ENCODE measurements around the gene LYRM9.
"Not testable (repeated sequence)": the region's sequence is repeated elsewhere in the genome, so short reads cannot be mapped to it uniquely, and the experiment has no call there.

LYRM9 gene

DNA sequence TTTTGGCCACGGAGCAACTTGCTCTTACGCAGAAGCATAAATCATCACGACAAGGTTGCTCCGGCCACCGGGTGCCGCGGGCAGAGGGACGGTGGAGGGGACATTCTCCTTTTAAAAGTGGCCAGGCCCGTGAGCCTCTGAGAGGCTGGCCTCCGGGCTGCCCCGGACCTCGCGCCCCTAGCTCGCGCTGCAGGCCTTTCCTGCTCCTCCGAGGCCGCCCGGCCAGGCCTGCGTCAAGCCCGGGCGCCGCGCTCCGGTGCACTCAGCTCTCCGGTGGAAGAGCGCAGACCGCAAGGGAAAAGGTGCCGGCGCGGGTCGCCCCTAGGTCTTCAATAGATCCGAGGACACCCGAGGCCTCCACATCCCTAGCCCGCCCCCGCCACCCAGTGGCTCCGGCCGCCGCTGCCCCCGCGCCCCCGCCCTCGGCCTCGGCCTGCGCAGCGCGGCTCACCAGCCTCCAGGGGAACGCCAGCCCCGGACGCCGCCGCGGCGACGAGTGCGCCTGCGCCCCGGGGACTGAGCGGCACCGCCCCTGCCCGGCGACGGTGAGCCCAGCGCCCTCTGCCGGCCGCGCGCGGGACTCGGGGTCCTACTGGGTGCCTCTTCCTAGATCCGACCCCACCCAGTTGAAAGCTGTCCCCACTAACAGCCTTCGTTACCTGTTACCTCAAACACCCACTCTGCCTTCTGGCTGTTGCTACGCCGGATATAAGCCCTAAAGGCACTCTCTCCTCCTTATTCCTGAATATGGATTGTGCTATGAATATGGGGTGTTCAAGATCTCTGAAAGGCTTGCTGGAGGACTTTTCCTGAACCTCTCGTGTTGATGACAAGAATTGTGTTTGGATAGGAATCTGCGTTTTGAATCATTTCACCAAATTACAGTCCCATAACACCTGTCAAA, at the start of gene LYRM9:
TSS of gene LYRM9 (minus strand) at position 500 of the 904 bp plus-strand sequence. CDS start 10,671 bp downstream, outside the sequence.
- peak; percentile 99 for DNase-seq (ENCODE audit: low spot score)

DNA sequence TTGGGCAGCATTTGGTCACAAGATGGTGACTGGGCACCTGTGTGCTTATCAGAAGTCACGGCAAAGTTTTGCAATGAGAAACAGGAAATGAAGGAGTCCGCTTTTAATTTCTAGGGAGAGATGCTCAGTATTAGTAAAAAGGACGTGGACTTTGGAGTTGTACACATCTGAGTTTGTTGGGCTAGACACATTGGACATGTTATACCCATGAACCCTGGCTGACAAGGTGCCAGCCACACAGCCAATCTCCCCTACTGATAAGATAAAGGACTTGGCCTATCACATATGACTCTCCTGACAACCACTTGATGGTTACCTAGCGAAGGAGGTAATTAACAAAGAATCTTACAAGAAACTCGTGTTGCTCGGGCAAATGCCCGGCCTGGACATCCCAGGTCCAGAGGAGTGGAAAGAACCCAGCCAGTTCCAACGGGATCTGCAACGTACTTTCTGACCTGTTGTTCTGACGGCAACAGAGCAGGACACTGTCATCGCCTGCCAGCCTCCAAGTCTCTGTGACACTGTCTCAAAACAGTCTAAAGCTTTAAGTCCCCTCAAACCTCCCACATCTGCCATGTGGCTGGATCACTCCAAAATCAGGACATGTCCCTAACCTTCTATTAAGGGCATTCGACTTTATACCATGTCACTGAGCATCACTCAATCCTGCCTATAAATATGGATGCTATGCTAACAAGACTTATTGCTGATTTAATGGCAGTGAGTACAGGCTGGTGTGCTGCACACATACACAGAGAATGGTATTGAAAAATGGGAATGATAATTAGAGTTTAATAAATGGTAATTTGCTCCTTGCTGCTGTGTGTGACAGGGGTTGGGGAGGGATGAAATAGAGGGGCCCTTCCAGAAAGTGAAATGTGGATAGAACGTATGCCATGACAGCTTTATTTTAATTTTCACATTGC, 47.6 kb upstream of the LYRM9 start:
- DNase-seq (ENCODE audit: low spot score): no peak

DNA sequence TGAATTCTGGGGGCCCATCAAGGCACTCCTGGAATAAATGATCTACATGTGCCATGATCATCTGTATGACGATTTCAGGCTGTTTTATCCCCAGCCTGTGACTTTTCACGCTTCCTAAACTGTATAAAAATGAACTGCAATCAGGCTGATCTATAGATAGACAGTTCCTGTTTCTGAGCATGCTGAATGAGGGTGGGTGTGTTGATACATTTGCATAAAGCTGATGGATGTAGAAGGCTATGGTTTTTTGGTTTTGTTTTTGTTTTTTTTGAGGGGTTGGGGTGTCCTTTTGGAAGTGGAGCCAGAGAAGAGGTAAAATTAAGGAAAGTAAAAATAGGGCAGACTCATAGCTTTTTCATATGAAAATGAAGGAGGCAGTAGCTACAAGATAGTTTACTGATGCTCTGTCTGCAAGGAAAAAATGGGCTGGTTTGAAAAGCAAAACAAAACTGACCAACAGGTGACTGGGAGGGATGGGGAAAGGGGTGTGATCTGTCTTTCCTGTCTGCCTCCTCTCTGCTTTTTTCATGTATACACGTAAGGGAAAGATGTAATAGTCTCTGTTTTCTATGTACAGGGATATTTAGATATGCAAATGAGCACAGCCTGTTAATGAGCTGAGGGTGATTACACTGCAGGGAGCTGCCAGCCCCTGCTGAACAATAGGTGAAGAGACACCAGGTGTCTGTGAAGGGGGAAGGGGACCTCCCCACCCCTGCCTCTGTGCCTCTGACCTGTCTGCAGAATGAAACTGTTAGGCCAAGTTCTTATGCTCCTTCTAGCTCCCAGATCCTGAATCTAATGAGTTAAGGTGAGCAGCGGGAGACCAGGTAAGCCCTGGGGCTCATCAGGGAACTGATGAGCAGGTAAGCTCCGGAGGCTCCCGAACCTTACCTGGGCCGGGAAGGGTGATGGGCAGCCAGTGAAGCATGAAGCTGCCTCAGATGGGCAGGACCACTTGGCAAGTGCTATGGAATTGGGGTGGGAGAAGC, 46.6 kb upstream of the LYRM9 start:
- no peak for DNase-seq (ENCODE audit: low spot score)

DNA sequence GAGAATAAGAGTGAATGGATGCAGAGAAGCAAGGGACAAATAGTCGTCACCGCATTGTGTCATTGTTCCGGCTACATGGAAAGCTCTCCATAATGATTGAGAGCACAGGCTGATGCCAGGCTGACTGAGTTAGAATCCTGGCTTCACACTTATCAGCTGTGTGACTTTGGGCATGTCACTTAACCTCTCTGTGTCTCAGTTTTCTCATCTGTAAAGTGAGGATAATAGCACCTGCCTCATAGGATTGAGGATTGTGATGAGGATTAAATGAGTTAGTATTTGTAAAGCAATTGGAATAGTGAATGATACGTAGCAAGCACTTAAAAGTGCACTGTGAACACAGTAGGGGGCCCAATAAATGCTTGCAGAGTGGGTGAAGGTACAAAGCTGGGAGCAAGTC, 45.7 kb upstream of the LYRM9 start:
- no peak for DNase-seq (ENCODE audit: low spot score)

DNA sequence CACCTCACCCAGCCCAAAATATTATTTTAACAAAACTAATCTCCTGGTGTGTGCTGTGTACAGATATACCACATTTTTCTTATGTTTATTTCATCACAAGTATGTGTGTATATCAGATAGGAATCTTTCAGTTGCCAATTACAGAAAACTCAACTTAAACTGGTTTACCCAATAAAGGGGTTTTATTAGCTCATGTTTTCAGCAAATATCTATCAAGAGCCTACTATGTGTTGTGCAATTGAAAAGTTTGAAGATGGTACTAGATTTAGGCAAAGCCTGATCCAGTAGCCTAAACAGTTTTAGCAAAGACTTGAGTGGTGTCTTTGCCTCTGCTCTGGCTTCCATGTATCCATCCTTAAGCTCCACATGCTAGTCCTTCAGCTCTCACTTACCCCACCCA, 45.1 kb upstream of the LYRM9 start:
- no peak for DNase-seq (ENCODE audit: low spot score)

DNA sequence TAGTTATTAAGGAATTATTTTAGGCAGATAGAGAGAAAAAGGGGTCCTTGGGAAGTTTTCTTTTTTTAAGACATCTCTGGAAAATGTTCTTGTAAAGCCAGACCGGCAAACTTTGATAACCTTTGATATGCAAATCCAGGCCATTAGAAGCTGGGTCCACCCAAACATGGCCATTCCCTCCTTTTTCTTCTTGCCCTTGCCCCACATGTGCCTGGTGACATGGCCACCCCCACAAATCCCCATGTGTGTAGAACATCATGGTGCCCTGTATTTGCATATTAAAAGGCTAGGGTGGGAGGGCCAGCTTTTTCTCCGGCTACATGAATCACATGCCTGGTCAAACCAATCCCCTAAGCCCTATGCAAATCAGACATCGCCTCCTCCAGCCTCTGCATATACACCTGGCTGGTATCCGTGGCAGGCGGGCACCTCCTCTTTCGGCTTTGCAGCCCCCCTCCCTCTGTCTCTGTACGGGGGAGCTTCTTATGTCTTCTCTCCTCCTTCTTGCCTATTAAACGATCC, 43.9 kb upstream of the LYRM9 start:
- no peak for DNase-seq (ENCODE audit: low spot score)

DNA sequence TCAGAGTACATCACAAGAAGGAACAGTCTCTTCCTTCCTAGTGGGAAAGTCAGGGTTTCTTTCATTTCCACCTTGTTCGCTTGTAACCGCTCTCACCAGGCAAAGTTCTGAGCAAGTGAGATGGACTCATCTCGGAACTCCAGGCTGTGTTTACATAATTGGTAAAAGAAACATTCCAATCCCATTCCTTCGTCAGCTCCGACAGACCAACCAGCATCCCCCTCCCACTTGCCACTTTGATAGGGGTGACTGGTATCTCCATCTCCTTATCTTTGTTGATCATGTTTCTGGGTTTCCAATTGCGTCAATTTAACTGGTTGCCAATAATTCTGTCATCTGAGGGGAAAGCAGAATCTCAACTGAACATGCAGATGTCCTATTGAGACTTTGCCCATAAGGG, 36.8 kb upstream of the LYRM9 start:
- no peak for DNase-seq (ENCODE audit: low spot score)

DNA sequence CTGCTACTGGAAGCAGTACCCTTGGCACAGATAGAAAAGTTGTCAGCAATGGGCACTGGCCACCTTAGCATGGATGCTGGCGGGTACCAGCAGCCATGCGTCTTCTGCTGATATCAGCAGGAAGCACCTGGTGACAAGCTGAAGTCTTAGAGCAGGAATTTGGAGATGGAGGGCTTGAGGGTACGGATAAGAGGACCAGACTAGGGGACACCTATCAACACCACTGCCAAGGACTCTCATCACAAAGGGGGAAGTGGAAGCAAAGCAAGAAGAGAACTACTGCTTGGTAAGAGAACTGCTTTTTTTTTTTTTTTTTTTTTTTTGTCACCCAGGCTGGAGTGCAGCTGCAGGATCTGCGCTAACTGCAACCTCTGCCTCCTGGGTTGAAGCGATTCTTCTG, 35.4 kb upstream of the LYRM9 start:
- no peak for DNase-seq (ENCODE audit: low spot score)

DNA sequence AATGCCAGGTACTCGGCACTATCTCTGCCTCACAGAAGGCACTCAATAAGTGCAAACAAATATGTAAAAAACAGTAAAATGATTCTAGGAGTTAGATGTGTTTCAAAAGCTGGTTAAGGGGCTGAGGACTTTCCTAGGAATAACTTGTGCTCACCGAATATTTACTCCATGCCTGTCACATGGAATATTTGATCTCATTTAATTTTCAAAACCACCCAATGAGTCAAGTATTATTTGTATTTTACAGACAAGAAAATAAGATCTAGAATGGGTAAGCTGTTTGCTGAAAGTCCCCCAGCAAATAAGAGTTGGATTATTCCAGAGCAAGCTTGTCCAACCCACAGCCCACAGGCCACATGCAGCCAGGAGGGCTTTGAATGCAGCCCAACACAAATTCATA, 34.6 kb upstream of the LYRM9 start:
- no peak for DNase-seq (ENCODE audit: low spot score)

DNA sequence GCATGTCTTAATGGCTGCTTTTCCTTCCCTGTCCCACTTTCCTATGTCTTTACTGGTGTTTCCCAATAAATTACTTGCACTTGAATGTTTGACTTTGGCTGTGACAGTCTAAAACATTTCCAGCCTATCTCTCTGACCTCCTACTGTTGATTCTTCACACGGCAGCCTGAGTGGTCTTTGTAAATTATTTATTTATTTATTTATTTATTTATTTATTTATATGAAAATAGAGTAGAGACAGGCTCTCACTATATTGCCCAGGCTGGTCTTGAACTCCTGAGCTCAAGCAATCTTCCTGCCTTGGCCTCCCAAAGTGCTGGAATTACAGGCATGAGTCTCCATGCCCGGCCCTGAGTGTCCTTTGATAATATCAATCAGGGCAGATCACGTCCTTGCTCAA, 28.4 kb upstream of the LYRM9 start:
- no peak for DNase-seq (ENCODE audit: low spot score)

DNA sequence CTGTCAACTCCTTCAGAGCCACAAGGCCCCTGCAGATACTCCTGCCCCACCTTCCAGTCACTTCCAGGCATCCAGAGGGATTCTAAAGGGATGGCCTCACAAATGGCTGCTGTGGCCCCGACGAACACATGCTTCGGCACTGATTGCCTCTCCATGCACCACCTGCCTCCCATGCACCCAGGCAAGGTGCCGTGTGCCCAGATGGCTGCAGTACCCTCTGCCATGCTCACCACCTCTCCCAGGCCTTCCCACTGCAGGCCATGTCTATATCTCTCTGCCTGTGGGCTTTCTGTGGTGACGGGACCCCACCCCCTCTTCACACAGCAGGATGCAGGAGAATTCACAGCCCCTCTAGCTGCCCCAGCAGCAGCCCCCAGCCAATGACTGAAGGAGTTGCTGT, 27.9 kb upstream of the LYRM9 start:
- DNase-seq (ENCODE audit: low spot score): no peak

DNA sequence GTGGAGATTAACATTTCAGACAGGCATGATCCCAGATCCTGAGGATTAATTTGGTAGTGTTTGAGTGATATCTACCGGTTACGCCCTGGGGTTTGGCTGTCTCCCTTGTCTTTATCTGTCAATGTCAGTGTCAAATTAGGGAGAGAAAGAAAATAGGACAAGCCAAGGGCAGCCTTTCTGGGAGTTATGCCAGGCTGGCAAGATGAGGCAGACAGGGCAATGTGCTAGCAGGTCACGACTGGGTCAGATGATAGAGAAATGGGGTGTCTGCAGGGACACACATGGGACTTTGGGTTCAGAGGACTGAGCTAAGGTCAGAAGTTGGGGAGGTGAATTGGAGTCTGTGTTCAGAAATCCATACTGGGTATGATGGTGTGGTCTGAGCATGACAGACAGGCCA, 27.4 kb upstream of the LYRM9 start:
- DNase-seq (ENCODE audit: low spot score): no peak

DNA sequence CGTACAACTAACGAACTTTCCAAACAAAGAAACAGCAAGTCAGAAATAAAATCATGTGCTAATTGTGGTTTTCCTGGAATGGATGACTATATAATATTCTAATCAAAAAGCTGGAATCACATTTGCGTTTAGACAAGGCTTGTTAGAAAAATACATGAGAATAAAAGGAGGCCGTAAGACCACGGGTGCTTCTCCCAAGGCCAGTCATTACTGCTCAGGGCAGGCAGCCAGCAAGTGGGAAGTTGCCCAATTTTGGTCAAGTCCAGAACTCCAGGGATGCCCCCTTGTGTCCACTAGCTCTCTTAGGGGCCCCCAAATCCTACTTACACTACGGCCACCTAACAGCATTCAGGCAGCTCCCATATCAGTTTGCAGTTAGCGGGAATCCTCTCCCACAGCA, 25.9 kb upstream of the LYRM9 start:
- no peak for DNase-seq (ENCODE audit: low spot score)

DNA sequence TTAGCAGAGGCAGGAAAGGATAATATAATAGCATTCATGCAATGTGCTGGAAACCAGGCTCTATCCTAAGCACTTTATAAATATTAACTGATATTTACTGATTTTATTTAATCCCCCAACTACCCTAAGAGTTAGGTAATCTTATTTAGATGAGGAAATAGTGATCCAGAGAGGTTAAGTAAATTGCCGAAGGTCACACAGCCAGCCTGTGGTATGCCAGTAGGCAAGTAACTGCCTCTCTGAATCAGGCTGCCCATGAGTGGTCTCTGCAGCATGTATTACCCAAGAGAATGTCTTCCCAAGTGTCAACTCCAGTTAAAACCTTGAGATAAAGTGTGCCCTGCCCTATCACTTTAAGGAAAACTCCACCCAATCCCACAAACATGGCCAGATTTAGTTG, 25.3 kb upstream of the LYRM9 start:
- no peak for DNase-seq (ENCODE audit: low spot score)

DNA sequence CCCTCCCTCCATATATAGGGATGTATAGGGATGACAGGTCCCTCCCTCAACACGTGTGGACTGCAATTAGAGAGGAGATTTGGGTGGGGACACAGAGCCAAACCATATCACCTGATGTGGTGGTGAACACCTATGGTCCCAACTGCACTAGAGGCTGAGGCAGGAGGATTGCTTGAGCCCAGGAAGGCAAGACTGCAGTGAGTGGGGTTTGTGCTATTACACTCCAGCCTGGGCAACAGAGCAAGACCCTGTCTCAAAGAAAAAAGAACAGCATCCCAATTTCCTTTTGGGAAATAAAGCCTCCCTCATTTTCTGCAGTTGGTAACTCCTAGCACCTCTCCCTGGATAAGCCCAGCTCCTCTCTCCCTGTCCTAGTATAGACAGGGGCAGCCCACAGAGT, 23.8 kb upstream of the LYRM9 start:
- DNase-seq (ENCODE audit: low spot score): no peak

DNA sequence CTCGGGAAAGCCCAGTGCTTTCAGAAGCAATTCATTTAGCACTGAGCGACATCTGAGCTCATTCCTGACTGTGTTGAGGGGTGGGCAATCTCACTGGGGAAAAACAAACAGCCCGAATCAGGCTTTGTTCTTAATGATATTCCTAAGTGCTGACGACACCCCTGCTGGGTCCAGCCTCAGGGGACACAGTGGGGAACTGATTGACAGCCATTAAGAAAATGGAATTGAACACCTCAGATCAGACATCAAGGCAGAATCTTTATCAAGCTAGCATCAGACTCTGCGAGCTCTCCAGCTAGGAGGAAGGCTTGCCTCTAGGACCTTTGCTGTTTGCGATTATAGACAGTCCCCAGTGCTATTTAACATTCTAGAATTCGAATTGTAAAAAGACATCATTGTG, 22.5 kb upstream of the LYRM9 start:
- DNase-seq (ENCODE audit: low spot score): peak; percentile 57

DNA sequence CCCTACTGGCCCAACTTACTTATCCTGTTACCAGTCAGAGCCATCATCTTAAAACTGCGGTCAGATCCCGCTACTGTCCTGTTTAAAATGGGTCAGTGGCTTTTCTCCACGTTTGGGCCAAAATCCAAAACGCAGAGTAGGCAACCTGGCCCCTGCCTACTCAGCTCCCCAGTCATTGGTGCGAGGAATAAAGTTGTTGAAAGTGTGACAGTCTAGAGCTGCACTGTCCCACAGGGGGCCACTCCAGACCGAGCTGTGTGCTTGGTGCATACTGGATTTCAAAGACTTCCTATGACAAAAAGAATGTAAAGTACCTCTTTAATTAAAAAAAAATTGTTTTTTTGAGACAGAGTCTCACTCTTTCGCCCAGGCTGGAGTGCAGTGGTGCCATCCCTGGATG, 21.2 kb upstream of the LYRM9 start:
- DNase-seq (ENCODE audit: low spot score): no peak

DNA sequence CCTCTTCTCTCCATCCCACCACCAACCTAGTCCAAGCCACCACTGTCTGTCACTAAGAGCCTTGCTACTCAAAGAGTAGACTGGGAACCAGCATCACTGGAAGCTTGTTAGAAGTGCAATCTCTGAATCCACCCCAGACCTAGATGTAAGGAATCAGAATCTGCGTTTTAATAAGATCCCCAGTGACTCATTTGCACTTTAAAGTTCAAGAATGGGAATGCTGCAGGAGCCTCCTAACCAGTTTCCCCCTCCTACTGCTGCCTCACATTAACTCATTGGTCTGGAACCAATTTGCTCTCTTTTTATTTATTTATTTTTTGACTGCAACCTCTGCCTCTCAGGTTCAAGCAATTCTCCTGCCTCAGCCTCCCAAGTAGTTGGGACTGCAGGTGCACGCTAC, 19.8 kb upstream of the LYRM9 start:
- DNase-seq (ENCODE audit: low spot score): no peak

DNA sequence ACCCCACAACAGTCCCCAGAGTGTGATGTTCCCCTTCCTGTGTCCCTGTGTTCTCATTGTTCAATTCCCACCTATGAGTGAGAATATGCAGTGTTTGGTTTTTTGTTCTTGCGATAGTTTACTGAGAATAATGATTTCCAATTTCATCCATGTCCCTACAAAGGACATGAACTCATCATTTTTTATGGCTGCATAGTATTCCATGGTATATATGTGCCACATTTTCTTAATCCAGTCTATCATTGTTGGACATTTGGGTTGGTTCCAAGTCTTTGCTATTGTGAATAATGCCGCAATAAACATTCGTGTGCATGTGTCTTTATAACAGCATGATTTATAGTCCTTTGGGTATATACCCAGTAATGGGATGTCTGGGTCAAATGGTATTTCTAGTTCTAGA, 19.1 kb upstream of the LYRM9 start:
- DNase-seq (ENCODE audit: low spot score): not testable (repeated sequence)

DNA sequence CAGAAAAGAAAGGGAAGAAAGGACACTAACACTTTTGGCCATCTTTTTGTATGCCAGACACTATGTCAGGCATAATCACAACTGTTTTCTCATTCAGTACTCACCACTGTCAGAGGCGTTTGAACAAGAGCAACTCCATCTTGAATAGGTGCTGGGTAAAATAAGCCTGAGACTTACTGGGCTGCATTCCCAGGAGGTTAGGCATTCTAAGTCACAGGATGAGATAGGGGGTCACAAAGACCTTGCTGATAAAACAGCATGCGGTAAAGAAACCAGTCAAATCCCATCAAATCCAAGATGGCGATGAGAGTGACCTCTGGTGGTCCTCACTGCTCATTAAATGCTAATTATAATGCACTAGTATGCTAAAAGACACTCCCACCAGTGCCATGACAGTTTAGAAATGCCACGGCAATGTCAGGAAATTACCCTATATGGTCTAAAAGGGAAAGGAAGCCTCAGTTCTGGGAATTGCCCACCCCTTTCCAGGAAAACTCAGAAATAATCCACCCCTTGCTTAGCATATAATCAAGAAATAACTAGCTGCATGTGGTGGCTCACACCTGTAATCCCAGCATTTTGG, 14.9 kb upstream of the LYRM9 start:
- DNase-seq (ENCODE audit: low spot score): no peak

DNA sequence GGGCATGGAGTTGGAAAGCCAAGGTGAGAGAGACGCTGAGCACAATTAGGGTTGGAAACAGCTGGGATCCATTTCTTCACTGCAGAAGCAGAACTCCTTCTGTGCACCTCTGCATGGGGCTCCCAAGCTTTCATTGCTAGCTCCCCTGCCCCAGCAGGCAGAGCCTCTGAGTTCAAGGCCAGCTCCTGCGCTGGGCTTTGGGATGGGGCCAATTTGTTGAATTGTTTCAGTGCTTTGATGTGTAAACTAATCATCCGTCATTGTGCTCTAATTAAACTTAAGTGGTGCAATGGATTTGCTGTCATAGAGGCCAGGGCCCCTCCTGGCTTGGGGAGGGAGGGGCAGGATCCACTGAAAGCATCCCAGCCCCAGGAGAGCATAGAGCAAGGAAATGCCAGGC, 13.5 kb upstream of the LYRM9 start:
- DNase-seq (ENCODE audit: low spot score): no peak
